HepG2 (cell line): ENCODE results near the gene DTNA. TPM values are rescaled to one million over a fixed set of nuclear protein-coding genes. Genes with fewer than 3 reads are reported as not detected.

Experiments
- ATAC-seq: fragments of 200-7000 bp; cut with Tn5 transposase; 3 replicates; pipeline ENCODE4 v1.9.1; 2020; ENCODE audit warnings: mild to moderate bottlenecking, moderate library complexity
- BruUV-seq: library from RNA; stranded (reverse); fragments of 400-500 nt; replicated peaks from 2 replicates; lab custom pipeline; 2021; lab: Mats Ljungman, UMichigan
- CTCF ChIA-PET: fragments of 300-600 bp; formaldehyde crosslinking; extraction: SDS; loops from one replicate; lab custom pipeline; 2021; ENCODE audit warnings: low total read pairs, inconsistent platforms, low intra/inter-chr PET ratio; lab: Yijun Ruan, JAX
- POLR2A ChIA-PET: fragments of 350-600 bp; sonication (Branson Sonifier 250); formaldehyde crosslinking; loops from one replicate; lab custom pipeline; 2020; ENCODE audit warnings: antibody characterized with exemption, inconsistent platforms; lab: Yijun Ruan, JAX
- DNase-seq: peaks from one replicate; pipeline ENCODE4 v3.0.0-alpha.2; 2015; ENCODE audit warnings: low spot score
- FAIRE-seq: peaks from 3 replicates; lab custom pipeline; 2011; peaks lifted over from hg19 to GRCh38; lab: Jason Lieb, UNC
- H2AFZ ChIP-seq: one replicate; pipeline ENCODE4 v1.6.1; 2011; ENCODE audit warnings: low read length, inconsistent platforms
- H3K27ac ChIP-seq: fragments of 300-600 bp; 3 replicates; pipeline ENCODE4 v1.8.0; 2011; ENCODE audit warnings: mixed run types, mild to moderate bottlenecking, mixed read lengths, low read length, inconsistent platforms; ENCODE audit not compliant: insufficient read depth; ENCODE audit errors: extremely low read length
- H3K27me3 ChIP-seq, 2 experiments: fragments of 200-600 bp in 1 of 2; 2 replicates in 1 of 2; 3 replicates in 1 of 2; pipeline versions ENCODE4 v1.6.0 to v1.8.0; 2011; ENCODE audit warnings: low read length in 2 of 2, mild to moderate bottlenecking in 2 of 2, moderate library complexity in 2 of 2, inconsistent platforms in 1 of 2; ENCODE audit not compliant: insufficient read depth in 2 of 2, control insufficient read depth in 1 of 2
- H3K36me3 ChIP-seq, 2 experiments: fragments of 200-600 bp in 1 of 2; replicated peaks in 1 of 2; 2 replicates in 1 of 2; 3 replicates in 1 of 2; pipeline versions ENCODE4 v1.5.1 to v1.8.0; 2011; ENCODE audit warnings: low read length in 2 of 2, inconsistent platforms in 1 of 2; ENCODE audit not compliant: insufficient read depth in 2 of 2, control insufficient read depth in 1 of 2
- H3K4me1 ChIP-seq: 2 replicates; pipeline ENCODE4 v1.5.1; 2012; ENCODE audit warnings: low read length, inconsistent platforms; ENCODE audit not compliant: insufficient read depth
- H3K4me2 ChIP-seq: 2 replicates; pipeline ENCODE4 v1.6.0; 2011; ENCODE audit warnings: low read depth, low read length, inconsistent platforms
- H3K4me3 ChIP-seq, 3 experiments: fragments of 200-600 bp in 1 of 3; sonication (generic), shearing (Covaris generic) in 1 of 3; replicated peaks in 1 of 3; 2 replicates each; pipeline ENCODE4 v1.5.1; 2011 to 2016; ENCODE audit warnings: low read length in 3 of 3, inconsistent platforms in 2 of 3, low read depth in 2 of 3, mild to moderate bottlenecking in 2 of 3, control low read depth in 1 of 3, mixed read lengths in 1 of 3; ENCODE audit not compliant: insufficient read depth in 1 of 3
- H3K79me2 ChIP-seq: one replicate; pipeline ENCODE4 v1.6.1; 2011; ENCODE audit warnings: low read length, inconsistent platforms; ENCODE audit not compliant: insufficient read depth
- H3K9ac ChIP-seq: 2 replicates; pipeline ENCODE4 v1.6.0; 2011; ENCODE audit warnings: mild to moderate bottlenecking, low read depth, low read length, inconsistent platforms; ENCODE audit not compliant: insufficient read depth
- H3K9me3 ChIP-seq: 2 replicates; pipeline ENCODE4 v1.5.1; 2012; ENCODE audit warnings: mild to moderate bottlenecking, low read length
- H4K20me1 ChIP-seq: 2 replicates; pipeline ENCODE4 v1.6.0; 2011; ENCODE audit warnings: inconsistent platforms, mild to moderate bottlenecking, low read length, moderate library complexity; ENCODE audit not compliant: insufficient read depth
- AKAP8 ChIP-seq: sonication (generic); formaldehyde crosslinking; IDR thresholded peaks from 2 replicates; pipeline ENCODE4 v1.5.1; 2020; ENCODE audit warnings: mild to moderate bottlenecking, missing genetic modification reagents
- ARNT2 ChIP-seq: sonication (generic); formaldehyde crosslinking; IDR thresholded peaks from 2 replicates; pipeline ENCODE4 v1.8.0; 2022; ENCODE audit warnings: mild to moderate bottlenecking, low read depth, missing genetic modification reagents, moderate library complexity
- BRCA1 ChIP-seq: sonication (generic); formaldehyde crosslinking; IDR thresholded peaks from 2 replicates; pipeline ENCODE4 v1.4.0; 2020; ENCODE audit warnings: missing genetic modification reagents
- FOXA3 ChIP-seq: IDR thresholded peaks from 2 replicates; pipeline ENCODE4 v1.6.1; 2016; ENCODE audit warnings: missing genetic modification reagents, missing compliant biosample characterization
- HDAC1 ChIP-seq: sonication (generic); formaldehyde crosslinking; IDR thresholded peaks from 2 replicates; pipeline ENCODE4 v1.5.1; 2020; ENCODE audit warnings: mild to moderate bottlenecking, missing genetic modification reagents
- HOXA9 ChIP-seq: sonication (generic); formaldehyde crosslinking; IDR thresholded peaks from 2 replicates; pipeline ENCODE4 v1.8.1; 2022; ENCODE audit warnings: missing genetic modification reagents, mild to moderate bottlenecking, moderate library complexity, borderline replicate concordance
- SOX5 ChIP-seq: IDR thresholded peaks from 2 replicates; pipeline ENCODE4 v1.6.1; 2016; ENCODE audit warnings: borderline replicate concordance
- ZKSCAN5 ChIP-seq: sonication (generic); formaldehyde crosslinking; IDR thresholded peaks from 2 replicates; pipeline ENCODE4 v1.5.1; 2020; ENCODE audit warnings: mild to moderate bottlenecking, missing genetic modification reagents
- ZNF205 ChIP-seq: IDR thresholded peaks from 2 replicates; pipeline ENCODE4 v1.6.1; 2018; ENCODE audit warnings: missing biosample characterization, missing genetic modification reagents
- ZNF274 ChIP-seq: sonication (generic); formaldehyde crosslinking; IDR thresholded peaks from 2 replicates; pipeline ENCODE4 v1.5.1; 2020; ENCODE audit warnings: mild to moderate bottlenecking, missing genetic modification reagents
- ZNF343 ChIP-seq: sonication (generic); formaldehyde crosslinking; IDR thresholded peaks from 2 replicates; pipeline ENCODE4 v1.4.0; 2020; ENCODE audit warnings: mild to moderate bottlenecking, missing genetic modification reagents
- ZNF709 ChIP-seq: sonication (generic); formaldehyde crosslinking; IDR thresholded peaks from 2 replicates; pipeline ENCODE4 v1.5.0; 2020; ENCODE audit warnings: mild to moderate bottlenecking, missing genetic modification reagents
- ZNF792 ChIP-seq: IDR thresholded peaks from 2 replicates; pipeline ENCODE4 v1.6.1; 2016
- WGBS: methylation state at CpG from one replicate; pipeline ENCODE4 v1.1.6; 2017; ENCODE audit warnings: low lambda C conversion rate; 5-methylcytosine and 5-hydroxymethylcytosine counted together
- in situ Hi-C: cut with HindIII; loops from 2 replicates; pipeline ENCODE4 v1.10.0; 2017; ENCODE audit warnings: low pct_unique_long_range_greater_than_20kb; ENCODE audit not compliant: extremely low pct_ligation_motif_present
- intact Hi-C: fragments of 100-400 bp; cut with micrococcal nuclease; formaldehyde crosslinking; loops from one replicate; pipeline ENCODE4 v1.10.0; 2022; ENCODE audit not compliant: unreplicated experiment
- polyA plus RNA-seq, 8 experiments: library from polyadenylated mRNA; depleted of rRNA in 3 of 8; stranded (reverse) in 7 of 8; unstranded in 1 of 8; fragments of >200 nt; fragmentation: Illumina TruSeq in 4 of 8; extraction: Trizol in 4 of 8; gene quantifications; 2 replicates each; pipeline versions ENCODE4 v1.2.1 to v1.2.3, GENCODE V29; 2011 to 2016; ENCODE audit warnings: low read depth in 4 of 8, missing spikeins in 1 of 8, mixed read lengths in 1 of 8; ENCODE audit not compliant: insufficient read depth in 1 of 8
- total RNA-seq, 5 experiments: library from RNA; depleted of rRNA; stranded (reverse); fragments of >200 nt; fragmentation: Illumina TruSeq; extraction: Trizol; gene quantifications; 2 replicates each; pipeline ENCODE4 v1.2.3, GENCODE V29; 2016; ENCODE audit warnings: low read depth in 1 of 5

The DTNA gene
- total and polyA plus RNA-seq, 2 of the 13 experiments (the other 11 are each of a cell fraction or from before 2014, with no cell fraction given), result 8.5 to 29.0 TPM

- Histone ChIP-seq H3K9ac (no peak overlapping the region), H3K27me3 (no peaks in the 10 kb centered on the region), H3K79me2 (no peaks in the 10 kb centered on the region), H4K20me1 (no peaks in the 10 kb centered on the region), H2AFZ (no peak overlapping the region), H3K36me3 (no peaks in the 10 kb centered on the region), H3K4me3 (no peak overlapping the region), H3K4me2 (no peak overlapping the region), H3K9me3 (no peaks in the 10 kb centered on the region), H3K27ac (no peak overlapping the region), H3K4me1 (no peaks in the 10 kb centered on the region)
- FAIRE-seq (no peak), ATAC-seq (no peak), DNase-seq (no peak)
- intact Hi-C loops (no loop called here), in situ Hi-C loops (no loop called here)
- TF ChIP-seq ARNT2 (CRISPR knock-in tag) (no peak), ZNF792 (CRISPR knock-in tag) (no peak), ZKSCAN5 (CRISPR knock-in tag) (no peak), ZNF274 (no peak), FOXA3 (CRISPR knock-in tag) (no peak), SOX5 (CRISPR knock-in tag) (no peak), ZNF343 (CRISPR knock-in tag) (no peak), ZNF709 (CRISPR knock-in tag) (no peak), ZNF205 (CRISPR knock-in tag) (no peak), HDAC1 (CRISPR knock-in tag) (no peak), AKAP8 (CRISPR knock-in tag) (no peak), HOXA9 (CRISPR knock-in tag) (no peak), BRCA1 (CRISPR knock-in tag) (no peak)
- ChIA-PET CTCF (no interaction called here), POLR2A (no interaction called here)
- BruUV-seq, result no TSS peak
- WGBS, result 91% methylated on average over 7 of the region's 7 CpGs
These were observed 149.4 kb downstream of the DTNA start for GRCh38 chr18:34859496-34859895.
